HepG2 (cell line): ENCODE data around the gene DNMT3B. TPM values are rescaled to one million over a fixed set of nuclear protein-coding genes. Genes with fewer than 3 reads are reported as not detected.

Experiments
- FOSL2 ChIP-seq: sonication (generic); formaldehyde crosslinking; IDR thresholded peaks from 2 replicates; pipeline ENCODE4 v1.4.0; 2020; ENCODE audit warnings: missing genetic modification reagents
- HDAC1 ChIP-seq: sonication (generic); formaldehyde crosslinking; IDR thresholded peaks from 2 replicates; pipeline ENCODE4 v1.5.1; 2020; ENCODE audit warnings: mild to moderate bottlenecking, missing genetic modification reagents
- KLF12 ChIP-seq: sonication (generic); formaldehyde crosslinking; IDR thresholded peaks from 2 replicates; pipeline ENCODE4 v1.4.0; 2020; ENCODE audit warnings: missing genetic modification reagents, borderline replicate concordance
- PAXIP1 ChIP-seq: sonication (generic); formaldehyde crosslinking; conservative IDR thresholded peaks from 2 replicates; pipeline ENCODE4 v1.4.0; 2020; ENCODE audit warnings: mild to moderate bottlenecking, missing genetic modification reagents, moderate library complexity
- POLR2AphosphoS5 ChIP-seq: IDR thresholded peaks from 2 replicates; pipeline ENCODE4 v1.6.1; 2012; ENCODE audit warnings: low read depth, low read length
- SAP130 ChIP-seq: IDR thresholded peaks from 2 replicates; pipeline ENCODE4 v1.6.1; 2016; ENCODE audit warnings: low read depth
- SRSF1 ChIP-seq: fragments of 200-400 bp; formaldehyde crosslinking; optimal IDR thresholded peaks from 2 replicates; pipeline ENCODE3; 2017; ENCODE audit warnings: mild to moderate bottlenecking, low read depth, low read length, moderate library complexity
- THAP7 ChIP-seq: sonication (generic); formaldehyde crosslinking; IDR thresholded peaks from 2 replicates; pipeline ENCODE4 v1.8.1; 2023; ENCODE audit warnings: mild to moderate bottlenecking, missing genetic modification reagents
- ZBTB2 ChIP-seq: sonication (generic); formaldehyde crosslinking; IDR thresholded peaks from 2 replicates; pipeline ENCODE4 v1.8.0; 2022; ENCODE audit warnings: low read depth, missing genetic modification reagents
- ZNF549 ChIP-seq: sonication (generic); formaldehyde crosslinking; IDR thresholded peaks from 2 replicates; pipeline ENCODE4 v1.5.0; 2020; ENCODE audit warnings: missing genetic modification reagents
- ZNF652 ChIP-seq: IDR thresholded peaks from 2 replicates; pipeline ENCODE4 v1.6.1; 2016; ENCODE audit warnings: low read depth, borderline replicate concordance
- ZNF784 ChIP-seq: sonication (generic); formaldehyde crosslinking; IDR thresholded peaks from 2 replicates; pipeline ENCODE4 v1.5.1; 2020; ENCODE audit warnings: missing genetic modification reagents, mild to moderate bottlenecking, borderline replicate concordance
- polyA plus RNA-seq, 8 experiments: library from polyadenylated mRNA; depleted of rRNA in 3 of 8; stranded (reverse) in 7 of 8; unstranded in 1 of 8; fragments of >200 nt; fragmentation: Illumina TruSeq in 4 of 8; extraction: Trizol in 4 of 8; gene quantifications; 2 replicates each; pipeline versions ENCODE4 v1.2.1 to v1.2.3, GENCODE V29; 2011 to 2016; ENCODE audit warnings: low read depth in 4 of 8, missing spikeins in 1 of 8, mixed read lengths in 1 of 8; ENCODE audit not compliant: insufficient read depth in 1 of 8
- total RNA-seq, 5 experiments: library from RNA; depleted of rRNA; stranded (reverse); fragments of >200 nt; fragmentation: Illumina TruSeq; extraction: Trizol; gene quantifications; 2 replicates each; pipeline ENCODE4 v1.2.3, GENCODE V29; 2016; ENCODE audit warnings: low read depth in 1 of 5
- TF ChIP-seq, protein P1 (sequence below): sonication (generic); formaldehyde crosslinking; IDR thresholded peaks from 2 replicates; pipeline ENCODE4 v1.8.1; 2022; ENCODE audit warnings: low read depth, mild to moderate bottlenecking, missing genetic modification reagents
- TF ChIP-seq, protein P2 (sequence below): sonication (generic); formaldehyde crosslinking; IDR thresholded peaks from 2 replicates; pipeline ENCODE4 v1.4.0; 2020; ENCODE audit warnings: missing genetic modification reagents
- TF ChIP-seq, protein P3 (sequence below): IDR thresholded peaks from 2 replicates; pipeline ENCODE4 v1.6.1; 2016; ENCODE audit warnings: mild to moderate bottlenecking

The DNMT3B gene
- total and polyA plus RNA-seq, 2 of the 13 experiments (the other 11 are each of a cell fraction or from before 2014, with no cell fraction given): 3.8 to 13.9 TPM

DNA sequence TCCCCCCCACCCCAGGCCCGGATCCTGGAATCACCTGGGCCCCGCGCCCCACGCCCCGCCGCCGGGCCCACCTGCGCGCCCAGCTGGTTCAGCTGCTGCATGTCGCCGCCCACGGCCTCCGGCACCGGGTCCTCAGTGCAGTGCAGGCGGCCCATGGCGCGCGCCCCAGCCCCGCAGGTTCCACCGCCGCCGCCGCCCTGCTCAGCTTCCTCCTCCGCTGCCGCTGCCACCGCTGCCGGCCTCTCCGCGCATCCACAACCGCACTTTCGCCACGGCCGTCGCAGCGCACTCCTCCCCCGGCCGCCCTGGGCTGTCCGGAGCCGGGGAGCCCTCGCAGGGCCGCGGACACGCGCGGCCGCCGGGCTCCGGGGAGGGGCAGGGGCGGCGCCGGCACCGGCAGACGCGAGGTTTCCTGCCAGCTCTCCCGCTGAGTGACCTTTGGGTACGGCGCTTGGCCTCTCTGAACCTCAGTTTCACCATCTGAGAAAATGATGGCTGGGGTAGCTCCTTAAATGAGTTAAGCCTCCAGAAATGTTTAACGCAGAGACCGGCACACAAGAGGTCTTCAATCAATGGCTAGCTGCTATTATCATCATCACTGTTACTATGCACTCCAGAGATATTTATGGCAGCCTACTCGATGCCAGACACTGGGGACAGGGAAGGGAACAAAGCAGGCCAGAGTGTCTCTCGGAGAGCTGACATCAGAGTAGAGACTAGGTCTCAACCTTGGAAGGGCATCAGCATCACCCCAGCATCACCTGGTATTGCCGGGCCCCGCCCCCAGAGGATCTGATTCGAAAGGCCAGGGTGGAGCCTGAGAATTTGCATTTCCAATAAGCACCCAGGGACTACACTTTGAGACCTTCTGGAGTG is 18.7 kb upstream of the DNMT3B start, which contains the start of gene COMMD7 (continued):
- TF ChIP-seq SRSF1: no peak
- peak; percentile 79 for TF ChIP-seq SAP130 (CRISPR knock-in tag)
- TF ChIP-seq ZNF784 (CRISPR knock-in tag): no peak
- TF ChIP-seq, protein P1, sequence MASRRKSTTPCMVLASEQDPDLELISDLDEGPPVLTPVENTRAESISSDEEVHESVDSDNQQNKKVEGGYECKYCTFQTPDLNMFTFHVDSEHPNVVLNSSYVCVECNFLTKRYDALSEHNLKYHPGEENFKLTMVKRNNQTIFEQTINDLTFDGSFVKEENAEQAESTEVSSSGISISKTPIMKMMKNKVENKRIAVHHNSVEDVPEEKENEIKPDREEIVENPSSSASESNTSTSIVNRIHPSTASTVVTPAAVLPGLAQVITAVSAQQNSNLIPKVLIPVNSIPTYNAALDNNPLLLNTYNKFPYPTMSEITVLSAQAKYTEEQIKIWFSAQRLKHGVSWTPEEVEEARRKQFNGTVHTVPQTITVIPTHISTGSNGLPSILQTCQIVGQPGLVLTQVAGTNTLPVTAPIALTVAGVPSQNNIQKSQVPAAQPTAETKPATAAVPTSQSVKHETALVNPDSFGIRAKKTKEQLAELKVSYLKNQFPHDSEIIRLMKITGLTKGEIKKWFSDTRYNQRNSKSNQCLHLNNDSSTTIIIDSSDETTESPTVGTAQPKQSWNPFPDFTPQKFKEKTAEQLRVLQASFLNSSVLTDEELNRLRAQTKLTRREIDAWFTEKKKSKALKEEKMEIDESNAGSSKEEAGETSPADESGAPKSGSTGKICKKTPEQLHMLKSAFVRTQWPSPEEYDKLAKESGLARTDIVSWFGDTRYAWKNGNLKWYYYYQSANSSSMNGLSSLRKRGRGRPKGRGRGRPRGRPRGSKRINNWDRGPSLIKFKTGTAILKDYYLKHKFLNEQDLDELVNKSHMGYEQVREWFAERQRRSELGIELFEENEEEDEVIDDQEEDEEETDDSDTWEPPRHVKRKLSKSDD (CRISPR knock-in tag): peak; percentile 27; the same call in 1 of the 2 replicates
- TF ChIP-seq THAP7 (CRISPR knock-in tag): no peak
- TF ChIP-seq, protein P2, sequence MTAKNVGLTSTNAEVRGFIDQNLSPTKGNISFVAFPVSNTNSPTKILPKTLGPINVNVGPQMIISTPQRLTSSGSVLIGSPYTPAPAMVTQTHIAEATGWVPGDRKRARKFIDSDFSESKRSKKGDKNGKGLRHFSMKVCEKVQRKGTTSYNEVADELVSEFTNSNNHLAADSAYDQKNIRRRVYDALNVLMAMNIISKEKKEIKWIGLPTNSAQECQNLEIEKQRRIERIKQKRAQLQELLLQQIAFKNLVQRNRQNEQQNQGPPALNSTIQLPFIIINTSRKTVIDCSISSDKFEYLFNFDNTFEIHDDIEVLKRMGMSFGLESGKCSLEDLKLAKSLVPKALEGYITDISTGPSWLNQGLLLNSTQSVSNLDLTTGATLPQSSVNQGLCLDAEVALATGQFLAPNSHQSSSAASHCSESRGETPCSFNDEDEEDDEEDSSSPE (CRISPR knock-in tag): peak; percentile 47
- peak; percentile 76; the same call in 1 of the 2 replicates for TF ChIP-seq KLF12 (CRISPR knock-in tag)
- TF ChIP-seq POLR2AphosphoS5: 0 out of 2 replicates have a peak, but pooled peaks have one; percentile 21
- TF ChIP-seq ZNF652 (CRISPR knock-in tag): peak; percentile 83
- 0 out of 2 replicates have a peak, but pooled peaks have one; percentile 53 for TF ChIP-seq ZNF549 (CRISPR knock-in tag)
- no peak for TF ChIP-seq PAXIP1 (CRISPR knock-in tag)
- TF ChIP-seq, protein P3, sequence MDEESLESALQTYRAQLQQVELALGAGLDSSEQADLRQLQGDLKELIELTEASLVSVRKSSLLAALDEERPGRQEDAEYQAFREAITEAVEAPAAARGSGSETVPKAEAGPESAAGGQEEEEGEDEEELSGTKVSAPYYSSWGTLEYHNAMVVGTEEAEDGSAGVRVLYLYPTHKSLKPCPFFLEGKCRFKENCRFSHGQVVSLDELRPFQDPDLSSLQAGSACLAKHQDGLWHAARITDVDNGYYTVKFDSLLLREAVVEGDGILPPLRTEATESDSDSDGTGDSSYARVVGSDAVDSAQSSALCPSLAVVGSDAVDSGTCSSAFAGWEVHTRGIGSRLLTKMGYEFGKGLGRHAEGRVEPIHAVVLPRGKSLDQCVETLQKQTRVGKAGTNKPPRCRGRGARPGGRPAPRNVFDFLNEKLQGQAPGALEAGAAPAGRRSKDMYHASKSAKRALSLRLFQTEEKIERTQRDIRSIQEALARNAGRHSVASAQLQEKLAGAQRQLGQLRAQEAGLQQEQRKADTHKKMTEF (CRISPR knock-in tag): peak; percentile 37; the same call in 1 of the 2 replicates
- TF ChIP-seq FOSL2 (CRISPR knock-in tag): peak; percentile 5; the same call in 1 of the 2 replicates
- no peak; the same call in 1 of the 2 replicates for TF ChIP-seq ZBTB2 (CRISPR knock-in tag)
- peak; percentile 75; the same call in 1 of the 2 replicates for TF ChIP-seq HDAC1 (CRISPR knock-in tag)
